ENCODE measurements around the gene SFMBT1. TPM values are rescaled to one million over a fixed set of nuclear protein-coding genes. Genes with fewer than 3 reads are reported as not detected.

The SFMBT1 gene
- total and polyA plus RNA-seq, 5 donors from 2014 or later, result 13.1 to 31.4 (median 16.7) TPM

- Histone ChIP-seq H3K4me3 (ENCODE audit: low read depth, low read length) (no peak overlapping the region), H3K27me3 (ENCODE audit: control insufficient read depth, insufficient read depth, low read length) (no peaks in the 10 kb centered on the region), H3K27ac (ENCODE audit: insufficient read depth, low read length, poor library complexity, severe bottlenecking) (no peak overlapping the region), H3K4me1 (ENCODE audit: control insufficient read depth, insufficient read depth, low read length, poor library complexity, severe bottlenecking) (peaks cover under 1% of the 10 kb centered on the region), H3K9me3 (ENCODE audit: control insufficient read depth in 2 of 2, low read length in 2 of 2) (no peaks in the 10 kb centered on the region), H3K36me3 (ENCODE audit: control insufficient read depth, insufficient read depth, low read length) (no peaks in the 10 kb centered on the region)
- peak overlapping the region in 1 of 4 donors; percentile 83 for H3K4me3 Mint-ChIP-seq
- no peaks in the 10 kb centered on the region for H3K4me1 Mint-ChIP-seq
- peaks cover 0 to 2% (median 0%) of the 10 kb centered on the region in 7 donors for H3K9me3 Mint-ChIP-seq
- ATAC-seq (ENCODE audit: low read depth in 2 of 2) (no peak), DNase-seq (no peak)
- H3K27ac Mint-ChIP-seq, result no peak overlapping the region
- H3K36me3 Mint-ChIP-seq, result no peaks in the 10 kb centered on the region
- no peaks in the 10 kb centered on the region for H3K27me3 Mint-ChIP-seq
These were observed 32.8 kb upstream of the SFMBT1 start for GRCh38 chr3:53078656-53079055.

- Histone ChIP-seq H3K4me1 (ENCODE audit: control insufficient read depth, insufficient read depth, low read length, poor library complexity, severe bottlenecking) (peaks cover 10% of the 10 kb centered on the region), H3K4me3 (ENCODE audit: low read depth, low read length) (no peak overlapping the region), H3K36me3 (ENCODE audit: control insufficient read depth, insufficient read depth, low read length) (no peaks in the 10 kb centered on the region), H3K27ac (ENCODE audit: insufficient read depth, low read length, poor library complexity, severe bottlenecking) (no peak overlapping the region), H3K9me3 (ENCODE audit: control insufficient read depth in 2 of 2, low read length in 2 of 2) (no peaks in the 10 kb centered on the region), H3K27me3 (ENCODE audit: control insufficient read depth, insufficient read depth, low read length) (no peaks in the 10 kb centered on the region)
- DNase-seq, result no peak
- no peak overlapping the region for H3K4me3 Mint-ChIP-seq
- no peaks in the 10 kb centered on the region for H3K27me3 Mint-ChIP-seq
- no peak overlapping the region for H3K27ac Mint-ChIP-seq
- no peak for ATAC-seq (ENCODE audit: low read depth in 2 of 2)
- peaks cover 0 to 2% (median 0%) of the 10 kb centered on the region in 7 donors for H3K9me3 Mint-ChIP-seq
- peaks cover 0 to 9% (median 2%) of the 10 kb centered on the region in 4 donors for H3K4me1 Mint-ChIP-seq
- H3K36me3 Mint-ChIP-seq, result no peaks in the 10 kb centered on the region
These were observed 31.8 kb upstream of the SFMBT1 start for GRCh38 chr3:53077476-53078220.

GRCh38 chr3:53075743-53076140 is 29.9 kb upstream of the SFMBT1 start:
- H3K4me3 Mint-ChIP-seq, result peak overlapping the region in 1 of 4 donors; percentile 44
- Histone ChIP-seq H3K9me3 (ENCODE audit: control insufficient read depth in 2 of 2, low read length in 2 of 2) (no peaks in the 10 kb centered on the region), H3K27ac (ENCODE audit: insufficient read depth, low read length, poor library complexity, severe bottlenecking) (no peak overlapping the region), H3K4me1 (ENCODE audit: control insufficient read depth, insufficient read depth, low read length, poor library complexity, severe bottlenecking) (peaks cover 19% of the 10 kb centered on the region), H3K36me3 (ENCODE audit: control insufficient read depth, insufficient read depth, low read length) (no peaks in the 10 kb centered on the region), H3K27me3 (ENCODE audit: control insufficient read depth, insufficient read depth, low read length) (no peaks in the 10 kb centered on the region), H3K4me3 (ENCODE audit: low read depth, low read length) (no peak overlapping the region)
- no peak for DNase-seq
- H3K9me3 Mint-ChIP-seq, result no peaks in the 10 kb centered on the region
- peaks cover 4 to 22% (median 9%) of the 10 kb centered on the region in 4 donors for H3K4me1 Mint-ChIP-seq
- peak overlapping the region in 2 of 3 donors; percentile 41 to 55 for H3K27ac Mint-ChIP-seq
- H3K36me3 Mint-ChIP-seq, result no peaks in the 10 kb centered on the region
- H3K27me3 Mint-ChIP-seq, result no peaks in the 10 kb centered on the region
- ATAC-seq (ENCODE audit: low read depth in 2 of 2), result no peak

DNA sequence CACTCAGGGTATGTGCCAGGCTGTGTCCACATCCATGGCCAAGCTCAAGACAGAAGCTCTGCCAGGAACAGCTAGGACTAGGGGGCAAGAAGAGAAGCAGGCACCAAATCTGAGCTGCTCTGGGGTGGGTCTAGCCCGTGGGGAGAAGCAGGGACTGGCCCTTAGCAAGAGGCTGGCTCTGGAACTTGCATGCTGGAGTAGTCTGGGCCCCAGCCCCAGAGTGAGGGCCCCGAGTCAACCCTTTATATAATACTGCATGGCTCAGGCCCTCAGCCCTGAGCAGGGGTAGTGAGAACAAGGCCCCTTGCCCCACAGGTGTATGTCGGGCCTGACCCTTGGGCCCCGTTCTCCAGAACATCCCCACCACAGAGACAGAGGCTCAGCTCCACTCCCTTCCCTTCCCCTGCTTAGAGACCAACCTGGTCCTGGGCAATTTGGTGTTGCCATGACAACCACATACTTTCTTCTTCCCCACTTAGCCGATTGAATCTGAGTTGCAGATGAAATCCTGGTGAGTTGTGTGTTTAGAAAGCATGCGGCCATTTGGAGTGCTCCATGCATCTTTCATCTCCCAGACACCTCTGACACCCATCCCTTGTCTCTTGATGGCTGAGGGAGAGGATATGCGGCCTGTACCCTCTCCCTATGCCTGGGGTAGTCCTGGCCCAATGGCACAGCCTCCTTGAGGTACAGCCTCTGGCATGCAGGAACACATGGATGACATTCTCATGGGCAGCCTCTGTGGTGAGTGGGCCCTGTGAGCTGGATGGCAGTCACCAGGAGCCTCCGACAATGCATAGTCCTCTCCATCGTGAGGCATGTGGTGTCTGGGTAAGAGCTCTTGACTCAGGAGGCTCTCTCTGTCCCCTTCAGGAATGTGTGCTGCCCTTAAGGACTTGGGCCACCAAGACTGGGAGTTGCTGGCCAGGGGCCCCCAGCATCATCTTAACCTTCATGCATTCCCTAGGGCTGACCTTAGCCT is 29.2 kb upstream of the SFMBT1 start:
- H3K4me3 Mint-ChIP-seq, result peak overlapping the region in 3 of 4 donors; percentile 7 to 66 (median 39)
- Histone ChIP-seq H3K27me3 (ENCODE audit: control insufficient read depth, insufficient read depth, low read length) (no peaks in the 10 kb centered on the region), H3K9me3 (ENCODE audit: control insufficient read depth in 2 of 2, low read length in 2 of 2) (no peaks in the 10 kb centered on the region), H3K4me3 (ENCODE audit: low read depth, low read length) (no peak overlapping the region), H3K4me1 (ENCODE audit: control insufficient read depth, insufficient read depth, low read length, poor library complexity, severe bottlenecking) (peaks cover 19% of the 10 kb centered on the region), H3K36me3 (ENCODE audit: control insufficient read depth, insufficient read depth, low read length) (no peaks in the 10 kb centered on the region), H3K27ac (ENCODE audit: insufficient read depth, low read length, poor library complexity, severe bottlenecking) (no peak overlapping the region)
- H3K4me1 Mint-ChIP-seq, result peaks cover 4 to 22% (median 9%) of the 10 kb centered on the region in 4 donors
- ATAC-seq (ENCODE audit: low read depth in 2 of 2) (no peak), DNase-seq (no peak)
- H3K36me3 Mint-ChIP-seq, result no peaks in the 10 kb centered on the region
- H3K9me3 Mint-ChIP-seq, result no peaks in the 10 kb centered on the region
- peaks cover 1% of the 10 kb centered on the region for H3K27me3 Mint-ChIP-seq
- peak overlapping the region in 1 of 3 donors; percentile 55 for H3K27ac Mint-ChIP-seq

GRCh38 chr3:53074366-53074696 is 28.5 kb upstream of the SFMBT1 start:
- Mint-ChIP-seq H3K36me3 (no peaks in the 10 kb centered on the region), H3K27ac (peak overlapping the region in 1 of 3 donors; percentile 85), H3K4me1 (peaks cover 4 to 22% (median 10%) of the 10 kb centered on the region in 4 donors), H3K9me3 (no peaks in the 10 kb centered on the region), H3K4me3 (peak overlapping the region; percentile 41 to 74 (median 69)), H3K27me3 (peaks cover 4% of the 10 kb centered on the region)
- H3K27ac ChIP-seq (ENCODE audit: insufficient read depth, low read length, poor library complexity, severe bottlenecking), result no peak overlapping the region
- no peaks in the 10 kb centered on the region for H3K27me3 ChIP-seq (ENCODE audit: control insufficient read depth, insufficient read depth, low read length)
- DNase-seq, result no peak
- no peaks in the 10 kb centered on the region for H3K9me3 ChIP-seq (ENCODE audit: control insufficient read depth in 2 of 2, low read length in 2 of 2)
- H3K36me3 ChIP-seq (ENCODE audit: control insufficient read depth, insufficient read depth, low read length), result no peaks in the 10 kb centered on the region
- no peak overlapping the region for H3K4me3 ChIP-seq (ENCODE audit: low read depth, low read length)
- no peak for ATAC-seq (ENCODE audit: low read depth in 2 of 2)
- peaks cover 19% of the 10 kb centered on the region for H3K4me1 ChIP-seq (ENCODE audit: control insufficient read depth, insufficient read depth, low read length, poor library complexity, severe bottlenecking)

DNA sequence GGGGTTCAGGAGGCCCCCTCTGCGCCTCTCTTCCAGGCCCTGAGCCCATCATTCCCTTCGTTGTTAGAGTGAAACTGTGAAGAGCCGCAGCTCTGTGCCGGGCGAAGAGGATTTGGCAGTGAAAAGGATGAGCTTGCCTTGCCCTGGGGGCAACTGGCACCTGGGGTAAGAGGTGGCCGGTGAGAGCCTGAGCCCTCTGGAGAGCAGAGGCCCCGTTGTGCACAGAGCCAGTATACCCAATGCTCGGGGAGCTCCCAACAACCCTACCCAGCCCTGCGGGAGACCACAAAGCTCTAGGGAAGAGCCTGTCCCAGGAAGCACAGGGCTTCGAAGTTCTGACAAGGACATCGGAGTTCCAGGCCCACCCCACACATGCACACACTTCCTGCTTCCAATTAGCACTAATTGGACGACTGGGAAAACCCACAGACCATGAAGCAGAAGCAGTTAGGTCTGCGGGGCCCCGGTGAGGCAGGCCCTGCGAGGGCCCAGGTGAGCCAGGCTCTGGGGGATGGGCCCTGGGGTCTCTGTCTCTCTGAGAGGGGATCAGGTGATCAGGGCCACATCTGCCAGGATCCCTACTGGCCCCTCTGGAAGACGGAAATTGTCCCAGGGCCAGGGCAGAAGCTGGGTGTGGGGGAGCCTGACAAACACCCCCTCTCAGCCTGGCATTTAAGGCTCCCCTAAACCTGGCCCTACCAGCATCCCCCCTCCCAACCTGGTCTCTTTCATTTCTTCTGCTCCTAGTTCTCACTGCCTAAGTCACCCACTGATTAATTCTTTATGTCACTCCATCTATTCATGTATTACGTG is 27.9 kb upstream of the SFMBT1 start:
- H3K4me3 ChIP-seq (ENCODE audit: low read depth, low read length), result no peak overlapping the region

More for the DNA sequence above, 27.9 kb upstream of the SFMBT1 start:
- H3K36me3 ChIP-seq (ENCODE audit: control insufficient read depth, insufficient read depth, low read length), result no peaks in the 10 kb centered on the region
- no peaks in the 10 kb centered on the region for H3K27me3 ChIP-seq (ENCODE audit: control insufficient read depth, insufficient read depth, low read length)
- H3K27ac Mint-ChIP-seq, result peak overlapping the region; percentile 94 to 98 (median 95)
- ATAC-seq (ENCODE audit: low read depth in 2 of 2) (no peak), DNase-seq (no peak)
- H3K9me3 ChIP-seq (ENCODE audit: control insufficient read depth in 2 of 2, low read length in 2 of 2), result no peaks in the 10 kb centered on the region
- H3K4me1 ChIP-seq (ENCODE audit: control insufficient read depth, insufficient read depth, low read length, poor library complexity, severe bottlenecking), result peaks cover 19% of the 10 kb centered on the region
- H3K4me3 Mint-ChIP-seq, result peak overlapping the region; percentile 91 to 95 (median 92)
- no peaks in the 10 kb centered on the region for H3K9me3 Mint-ChIP-seq
- no peaks in the 10 kb centered on the region for H3K36me3 Mint-ChIP-seq
- peak overlapping the region; percentile 79 for H3K27ac ChIP-seq (ENCODE audit: insufficient read depth, low read length, poor library complexity, severe bottlenecking)
- H3K27me3 Mint-ChIP-seq, result peaks cover 4% of the 10 kb centered on the region
- H3K4me1 Mint-ChIP-seq, result peaks cover 4 to 22% (median 11%) of the 10 kb centered on the region in 4 donors

Measured in CD4-positive, CD25-positive, alpha-beta regulatory T cell (primary cell).